ENCODE data around the gene CASK. TPM values are rescaled to one million over a fixed set of nuclear protein-coding genes. Genes with fewer than 3 reads are reported as not detected.

CASK gene
- total and polyA plus RNA-seq, 7 experiments from 2014 or later, result 5.6 to 72.4 (median 43.5) TPM

DNA sequence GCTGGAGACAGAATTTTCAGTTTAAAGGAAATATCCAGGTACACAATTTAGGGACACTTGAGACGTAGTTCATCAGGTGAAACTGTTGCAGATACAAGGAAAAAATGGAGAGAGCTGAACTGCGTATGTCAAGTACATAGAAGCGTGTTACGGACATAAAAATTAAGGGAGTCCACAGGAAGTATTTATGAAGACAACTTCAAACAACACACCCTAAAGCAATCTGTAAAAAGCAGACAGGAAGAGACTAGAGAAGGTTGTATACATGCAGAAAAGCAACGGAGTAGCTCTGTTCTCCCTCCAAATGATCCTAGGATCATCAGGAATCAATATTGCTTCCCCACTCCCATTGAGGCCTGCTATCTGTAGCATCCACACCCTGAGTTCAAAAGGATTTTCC is 5.8 kb downstream of the CASK start:
- peak overlapping the region; percentile 31 for H3K27ac ChIP-seq (ENCODE audit: low read depth, low read length)
- H3K27ac Mint-ChIP-seq, result peak overlapping the region; percentile 26 to 95 (median 67)
- peak overlapping the region; percentile 16 to 83 (median 74) for H3K4me3 Mint-ChIP-seq
- ChIA-PET POLR2A (interaction anchor here (0.9 kb wide), 2 partner anchors 9 to 34 kb away, joined by 3 read pairs; no protein-coding TSS in a partner anchor), CTCF (no interaction called here)
- H3K4me1 ChIP-seq (ENCODE audit: control insufficient read depth in 2 of 2, insufficient read depth in 2 of 2, low read length in 2 of 2), result peaks cover 8 to 21% of the 10 kb centered on the region in 2 donors
- no peaks in the 10 kb centered on the region for H3K9me3 Mint-ChIP-seq
- H3K36me3 Mint-ChIP-seq, result peaks cover 0 to 8% (median 4%) of the 10 kb centered on the region in 5 donors
- no peaks in the 10 kb centered on the region for H3K27me3 Mint-ChIP-seq
- H3K36me3 ChIP-seq (ENCODE audit: control insufficient read depth in 2 of 3, insufficient read depth in 3 of 3, low read length in 3 of 3), result peaks cover 0 to under 1% (median 0%) of the 10 kb centered on the region in 3 experiments
- intact Hi-C loops (cut with micrococcal nuclease), result no loop called here
- peaks cover 13 to 79% (median 65%) of the 10 kb centered on the region in 7 donors for H3K4me1 Mint-ChIP-seq
- ATAC-seq, result peak; percentile 40
- H3K4me3 ChIP-seq (ENCODE audit: low read length), result peak overlapping the region; percentile 46
- DNase-seq, result peak in 3 of 9 donors; percentile 7 to 30 (median 11)
- no peaks in the 10 kb centered on the region for H3K9me3 ChIP-seq (ENCODE audit: control insufficient read depth in 2 of 3, low read length in 3 of 3)
- H3K27me3 ChIP-seq (ENCODE audit: control insufficient read depth in 2 of 2, insufficient read depth in 2 of 2, low read length in 2 of 2), result no peaks in the 10 kb centered on the region

GRCh38 chrX:41913476-41913875 is 9.9 kb downstream of the CASK start:
- H3K4me3 Mint-ChIP-seq, result peak overlapping the region in 1 of 10 donors; percentile 12
- intact Hi-C loops (cut with micrococcal nuclease), result no loop called here
- peaks cover 0 to 10% (median 4%) of the 10 kb centered on the region in 5 donors for H3K36me3 Mint-ChIP-seq
- H3K4me1 ChIP-seq (ENCODE audit: control insufficient read depth in 2 of 2, insufficient read depth in 2 of 2, low read length in 2 of 2), result peaks cover 15 to 28% of the 10 kb centered on the region in 2 donors
- no peaks in the 10 kb centered on the region for H3K9me3 ChIP-seq (ENCODE audit: control insufficient read depth in 2 of 3, low read length in 3 of 3)
- no peak overlapping the region for H3K4me3 ChIP-seq (ENCODE audit: low read length)
- no peak overlapping the region for H3K27ac ChIP-seq (ENCODE audit: low read depth, low read length)
- peaks cover 6 to 64% (median 49%) of the 10 kb centered on the region in 7 donors for H3K4me1 Mint-ChIP-seq
- H3K36me3 ChIP-seq (ENCODE audit: control insufficient read depth in 2 of 3, insufficient read depth in 3 of 3, low read length in 3 of 3), result no peaks in the 10 kb centered on the region
- no peaks in the 10 kb centered on the region for H3K27me3 ChIP-seq (ENCODE audit: control insufficient read depth in 2 of 2, insufficient read depth in 2 of 2, low read length in 2 of 2)
- peaks cover 0 to 4% (median 0%) of the 10 kb centered on the region in 11 donors for H3K9me3 Mint-ChIP-seq
- CTCF ChIA-PET, result no interaction called here
- ATAC-seq (no peak), DNase-seq (no peak)
- H3K27ac Mint-ChIP-seq, result no peak overlapping the region
- POLR2A ChIA-PET, result interaction anchor here (0.6 kb wide), 1 partner anchor 622 kb away, joined by 3 read pairs; no protein-coding TSS in a partner anchor
- no peaks in the 10 kb centered on the region for H3K27me3 Mint-ChIP-seq

DNA sequence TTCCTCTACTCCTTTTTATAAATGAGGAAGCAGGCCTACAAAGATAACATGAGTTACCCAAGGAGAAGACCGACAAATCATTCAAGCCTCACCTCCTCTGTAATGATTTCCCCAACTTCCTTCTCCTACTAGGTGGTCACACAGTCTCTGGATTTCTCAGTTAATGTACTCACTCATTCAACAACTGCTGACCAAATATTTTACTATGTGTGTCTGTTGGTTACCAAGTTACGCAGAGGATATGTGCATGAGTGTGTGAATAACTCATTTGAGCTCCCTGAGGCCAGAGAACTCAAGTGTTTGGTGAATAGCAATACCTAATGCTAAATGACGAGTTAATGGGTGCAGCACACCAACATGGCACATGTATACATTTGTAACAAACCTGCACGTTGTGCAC is 10.4 kb downstream of the CASK start:
- Mint-ChIP-seq H3K27ac (no peak overlapping the region), H3K4me3 (no peak overlapping the region), H3K27me3 (no peaks in the 10 kb centered on the region), H3K4me1 (peaks cover 6 to 63% (median 47%) of the 10 kb centered on the region in 7 donors), H3K9me3 (peaks cover 0 to 4% (median 0%) of the 10 kb centered on the region in 11 donors), H3K36me3 (peaks cover 0 to 14% (median 4%) of the 10 kb centered on the region in 5 donors)
- no peaks in the 10 kb centered on the region for H3K27me3 ChIP-seq (ENCODE audit: control insufficient read depth in 2 of 2, insufficient read depth in 2 of 2, low read length in 2 of 2)
- H3K4me3 ChIP-seq (ENCODE audit: low read length), result no peak overlapping the region
- intact Hi-C loops (cut with micrococcal nuclease), result no loop called here
- DNase-seq, result no peak
- CTCF ChIA-PET, result no interaction called here
- no peaks in the 10 kb centered on the region for H3K9me3 ChIP-seq (ENCODE audit: control insufficient read depth in 2 of 3, low read length in 3 of 3)
- H3K4me1 ChIP-seq (ENCODE audit: control insufficient read depth in 2 of 2, insufficient read depth in 2 of 2, low read length in 2 of 2), result peaks cover 14 to 29% of the 10 kb centered on the region in 2 donors
- POLR2A ChIA-PET, result interaction anchor here (0.6 kb wide), 1 partner anchor 623 kb away, joined by 3 read pairs; no protein-coding TSS in a partner anchor
- no peak overlapping the region for H3K27ac ChIP-seq (ENCODE audit: low read depth, low read length)
- H3K36me3 ChIP-seq (ENCODE audit: control insufficient read depth in 2 of 3, insufficient read depth in 3 of 3, low read length in 3 of 3), result no peaks in the 10 kb centered on the region
- no peak for ATAC-seq

DNA sequence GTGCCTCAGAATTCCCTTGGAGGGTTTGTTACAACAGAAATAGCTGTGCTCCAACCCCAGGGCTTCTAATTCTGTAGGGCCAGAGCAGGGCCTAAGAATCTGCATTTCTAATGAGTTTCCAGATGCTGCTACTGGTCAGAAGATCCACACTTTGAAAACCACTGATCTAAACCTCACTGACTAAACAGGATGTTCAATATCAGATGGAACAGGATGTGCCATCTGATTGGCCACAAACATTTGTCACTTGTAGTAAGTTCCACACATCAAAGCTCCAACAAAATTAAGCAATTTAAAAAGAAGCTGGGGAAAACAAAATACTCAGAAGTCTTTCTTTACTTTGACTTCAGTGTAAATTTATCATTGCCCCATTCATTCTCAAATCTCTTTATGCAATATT is 14.3 kb downstream of the CASK start:
- CTCF ChIA-PET, result no interaction called here
- Mint-ChIP-seq H3K4me1 (peaks cover 5 to 50% (median 31%) of the 10 kb centered on the region in 7 donors), H3K9me3 (peaks cover 0 to 19% (median 0%) of the 10 kb centered on the region in 11 donors), H3K36me3 (peaks cover 0 to 36% (median 6%) of the 10 kb centered on the region in 5 donors), H3K4me3 (peak overlapping the region in 7 of 10 donors; percentile 16 to 52 (median 29)), H3K27me3 (no peaks in the 10 kb centered on the region), H3K27ac (peak overlapping the region in 5 of 9 donors; percentile 17 to 77 (median 49))
- intact Hi-C loops (cut with micrococcal nuclease), result loop anchor here in 1 of 2 donors (2.0 kb wide), 1 partner anchor 14 kb away; the partner anchor contains the start of gene CASK
- Histone ChIP-seq H3K4me1 (ENCODE audit: control insufficient read depth in 2 of 2, insufficient read depth in 2 of 2, low read length in 2 of 2) (peaks cover 11 to 22% of the 10 kb centered on the region in 2 donors), H3K27me3 (ENCODE audit: control insufficient read depth in 2 of 2, insufficient read depth in 2 of 2, low read length in 2 of 2) (no peaks in the 10 kb centered on the region), H3K9me3 (ENCODE audit: control insufficient read depth in 2 of 3, low read length in 3 of 3) (no peaks in the 10 kb centered on the region), H3K36me3 (ENCODE audit: control insufficient read depth in 2 of 3, insufficient read depth in 3 of 3, low read length in 3 of 3) (no peaks in the 10 kb centered on the region), H3K4me3 (ENCODE audit: low read length) (no peak overlapping the region), H3K27ac (ENCODE audit: low read depth, low read length) (no peak overlapping the region)
- POLR2A ChIA-PET, result no interaction called here
- ATAC-seq, result peak; percentile 62
- peak in 5 of 9 donors; percentile 6 to 46 (median 23) for DNase-seq

- Mint-ChIP-seq H3K4me1 (peaks cover 5 to 51% (median 36%) of the 10 kb centered on the region in 7 donors), H3K27me3 (no peaks in the 10 kb centered on the region), H3K27ac (peak overlapping the region in 2 of 9 donors; percentile 5 to 25), H3K9me3 (peaks cover 0 to 22% (median 6%) of the 10 kb centered on the region in 11 donors), H3K36me3 (peaks cover 5 to 54% (median 21%) of the 10 kb centered on the region in 5 donors), H3K4me3 (no peak overlapping the region)
- ChIA-PET CTCF (no interaction called here), POLR2A (no interaction called here)
- ATAC-seq (no peak), DNase-seq (no peak)
- H3K36me3 ChIP-seq (ENCODE audit: control insufficient read depth in 2 of 3, insufficient read depth in 3 of 3, low read length in 3 of 3), result no peaks in the 10 kb centered on the region
- peaks cover 0 to 2% (median 0%) of the 10 kb centered on the region in 3 experiments for H3K9me3 ChIP-seq (ENCODE audit: control insufficient read depth in 2 of 3, low read length in 3 of 3)
- peaks cover 11 to 22% of the 10 kb centered on the region in 2 donors for H3K4me1 ChIP-seq (ENCODE audit: control insufficient read depth in 2 of 2, insufficient read depth in 2 of 2, low read length in 2 of 2)
- H3K4me3 ChIP-seq (ENCODE audit: low read length), result no peak overlapping the region
- no peak overlapping the region for H3K27ac ChIP-seq (ENCODE audit: low read depth, low read length)
- H3K27me3 ChIP-seq (ENCODE audit: control insufficient read depth in 2 of 2, insufficient read depth in 2 of 2, low read length in 2 of 2), result no peaks in the 10 kb centered on the region
- intact Hi-C loops (cut with micrococcal nuclease), result no loop called here
Observed at GRCh38 chrX:41906515-41907187, 16.7 kb downstream of the CASK start.

- Mint-ChIP-seq H3K27me3 (no peaks in the 10 kb centered on the region), H3K4me3 (no peak overlapping the region), H3K36me3 (peaks cover 10 to 64% (median 27%) of the 10 kb centered on the region in 5 donors), H3K9me3 (peaks cover 0 to 41% (median 17%) of the 10 kb centered on the region in 11 donors), H3K4me1 (peaks cover 5 to 34% (median 23%) of the 10 kb centered on the region in 7 donors), H3K27ac (no peak overlapping the region)
- H3K27me3 ChIP-seq (ENCODE audit: control insufficient read depth in 2 of 2, insufficient read depth in 2 of 2, low read length in 2 of 2), result no peaks in the 10 kb centered on the region
- DNase-seq (no peak), ATAC-seq (no peak)
- H3K36me3 ChIP-seq (ENCODE audit: control insufficient read depth in 2 of 3, insufficient read depth in 3 of 3, low read length in 3 of 3), result no peaks in the 10 kb centered on the region
- intact Hi-C loops (cut with micrococcal nuclease), result no loop called here
- ChIA-PET POLR2A (no interaction called here), CTCF (no interaction called here)
- H3K9me3 ChIP-seq (ENCODE audit: control insufficient read depth in 2 of 3, low read length in 3 of 3), result peaks cover 0 to 5% (median 0%) of the 10 kb centered on the region in 3 experiments
- H3K4me1 ChIP-seq (ENCODE audit: control insufficient read depth in 2 of 2, insufficient read depth in 2 of 2, low read length in 2 of 2), result peaks cover 0 to 11% of the 10 kb centered on the region in 2 donors
- no peak overlapping the region for H3K27ac ChIP-seq (ENCODE audit: low read depth, low read length)
- H3K4me3 ChIP-seq (ENCODE audit: low read length), result no peak overlapping the region
Observed at GRCh38 chrX:41903544-41903943, 19.8 kb downstream of the CASK start.

Measured in naive thymus-derived CD4-positive, alpha-beta T cell (primary cell).